ENCODE data around the gene RNF144B. TPM values are rescaled to one million over a fixed set of nuclear protein-coding genes. Genes with fewer than 3 reads are reported as not detected.
"Not testable (repeated sequence)": the region's sequence is repeated elsewhere in the genome, so short reads cannot be mapped to it uniquely, and the experiment has no call there.

RNF144B gene
- total RNA-seq, 2 donors from 2014 or later, result 4.2 to 4.4 TPM

DNA sequence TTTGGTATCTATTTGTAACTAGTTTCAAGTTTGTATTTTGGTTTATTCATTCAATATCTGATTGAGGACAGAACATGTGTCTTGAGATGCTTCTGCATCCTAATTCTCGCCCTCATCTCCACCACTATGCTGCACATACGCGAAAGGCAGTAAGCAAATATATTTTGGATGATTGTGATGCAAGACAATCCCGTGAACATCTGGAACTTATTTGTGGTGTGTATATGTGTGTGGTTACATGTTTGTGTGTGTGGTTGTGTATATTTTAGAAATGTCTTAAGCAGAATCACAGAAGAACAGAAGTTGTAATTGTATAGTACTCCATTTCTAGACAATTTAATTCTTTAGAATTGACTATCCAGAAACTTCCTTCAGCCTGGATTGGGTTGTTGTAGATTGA lies 35.1 kb upstream of the RNF144B start:
- no peak overlapping the region for H3K27ac ChIP-seq
- intact Hi-C loops (cut with DNase I), result no loop called here
- no peak overlapping the region for H3K9ac ChIP-seq (ENCODE audit: low read depth in 2 of 2, low read length in 2 of 2)
- H3K27me3 ChIP-seq, result no peaks in the 10 kb centered on the region
- H3K36me3 ChIP-seq, result no peaks in the 10 kb centered on the region
- no peak overlapping the region for H3K4me3 ChIP-seq
- no peak for TF ChIP-seq CTCF (IDR thresholded peaks at IDR 0.05)
- no peak for DNase-seq
- no peaks in the 10 kb centered on the region for H3K4me1 ChIP-seq
- H3K9me3 ChIP-seq, result no peaks in the 10 kb centered on the region

- Histone ChIP-seq H3K27me3 (no peaks in the 10 kb centered on the region), H3K27ac (no peak overlapping the region), H3K9me3 (no peaks in the 10 kb centered on the region), H3K9ac (ENCODE audit: low read depth in 2 of 2, low read length in 2 of 2) (no peak overlapping the region), H3K4me3 (no peak overlapping the region), H3K36me3 (no peaks in the 10 kb centered on the region), H3K4me1 (no peaks in the 10 kb centered on the region)
- intact Hi-C loops (cut with DNase I), result no loop called here
- TF ChIP-seq CTCF (IDR thresholded peaks at IDR 0.05), result no peak
- DNase-seq, result no peak
Measured at GRCh38 chr6:18352842-18353241, 34.3 kb upstream of the RNF144B start.

DNA sequence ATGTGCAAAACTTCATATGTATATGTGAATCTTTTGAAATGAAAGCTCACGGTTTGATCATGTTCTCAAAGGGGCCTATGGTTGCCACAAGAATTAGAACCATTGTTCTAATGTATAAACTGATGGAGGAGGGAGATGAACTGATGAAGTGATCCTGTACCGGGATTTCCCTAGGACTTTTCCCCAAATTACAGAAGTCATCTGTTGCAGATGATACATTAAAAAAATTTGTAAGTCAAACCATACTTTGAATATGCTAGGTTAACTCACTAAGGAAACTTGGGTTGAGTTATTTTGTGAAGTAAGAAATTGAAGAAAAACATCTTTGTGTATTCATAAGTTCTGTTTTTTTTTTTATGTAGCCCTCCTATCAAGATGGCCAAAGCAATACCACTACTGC lies 33.9 kb upstream of the RNF144B start:
- TF ChIP-seq CTCF (IDR thresholded peaks at IDR 0.05), result no peak
- H3K36me3 ChIP-seq, result no peaks in the 10 kb centered on the region
- no peaks in the 10 kb centered on the region for H3K27me3 ChIP-seq
- H3K9ac ChIP-seq (ENCODE audit: low read depth in 2 of 2, low read length in 2 of 2), result no peak overlapping the region
- no peak overlapping the region for H3K27ac ChIP-seq
- no peaks in the 10 kb centered on the region for H3K9me3 ChIP-seq
- no peak overlapping the region for H3K4me3 ChIP-seq
- no peak for DNase-seq
- no peaks in the 10 kb centered on the region for H3K4me1 ChIP-seq
- intact Hi-C loops (cut with DNase I), result no loop called here

DNA sequence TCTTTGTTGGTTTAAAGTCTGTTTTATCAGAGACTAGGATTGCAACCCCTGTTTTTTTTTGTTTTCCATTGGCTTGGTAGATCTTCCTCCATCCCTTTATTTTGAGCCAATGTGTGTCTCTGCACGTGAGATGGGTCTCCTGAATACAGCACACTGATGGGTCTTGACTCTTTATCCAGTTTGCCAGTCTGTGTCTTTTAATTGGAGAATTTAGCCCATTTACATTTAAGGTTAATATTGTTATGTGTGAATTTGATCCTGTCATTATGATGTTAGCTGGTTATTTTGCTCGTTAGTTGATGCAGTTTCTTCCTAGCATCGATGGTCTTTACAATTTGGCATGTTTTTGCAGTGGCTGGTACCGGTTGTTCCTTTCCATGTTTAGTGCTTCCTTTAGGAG lies 29.6 kb upstream of the RNF144B start:
- DNase-seq; H3K4me3 ChIP-seq; H3K4me1 ChIP-seq; H3K27me3 ChIP-seq; intact Hi-C loops (cut with DNase I); H3K36me3 ChIP-seq; H3K9ac ChIP-seq (ENCODE audit: low read depth in 2 of 2, low read length in 2 of 2); H3K27ac ChIP-seq; H3K9me3 ChIP-seq: not testable (repeated sequence)

DNA sequence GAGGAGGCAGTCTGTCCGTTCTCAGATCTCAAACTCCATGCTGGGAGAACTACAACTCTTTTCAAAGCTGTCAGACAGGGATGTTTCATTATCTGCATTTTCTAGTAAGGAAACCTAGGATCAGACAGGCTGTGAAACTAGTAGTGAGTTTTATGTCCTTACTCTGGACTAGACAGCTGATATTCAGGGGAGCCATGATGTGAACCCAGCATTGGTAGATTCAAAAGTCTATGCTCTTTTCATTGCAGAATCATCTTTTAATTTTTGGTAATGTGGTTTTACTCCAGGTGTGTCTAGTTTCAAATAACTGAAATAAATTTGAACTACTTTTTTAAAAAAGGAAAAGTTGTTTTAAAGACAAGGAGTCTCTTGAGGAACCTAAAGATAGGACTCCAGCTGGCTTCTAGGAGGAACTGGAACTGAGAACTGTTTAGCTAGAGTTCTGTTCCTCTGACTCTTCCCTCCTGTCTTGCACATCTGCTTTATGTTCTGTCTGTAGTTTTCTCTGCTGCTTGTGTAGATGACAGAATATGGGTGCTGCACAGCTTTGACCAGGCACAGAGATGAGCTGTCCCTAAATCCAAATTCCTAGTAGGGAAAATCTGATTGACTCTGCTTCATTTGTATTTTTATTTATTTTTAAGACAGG lies 27.8 kb upstream of the RNF144B start:
- TF ChIP-seq CTCF (IDR thresholded peaks at IDR 0.05), result no peak
- no peak overlapping the region for H3K4me3 ChIP-seq
- H3K27ac ChIP-seq, result no peak overlapping the region
- no peaks in the 10 kb centered on the region for H3K4me1 ChIP-seq
- no peak overlapping the region for H3K9ac ChIP-seq (ENCODE audit: low read depth in 2 of 2, low read length in 2 of 2)
- H3K9me3 ChIP-seq, result no peaks in the 10 kb centered on the region
- no peaks in the 10 kb centered on the region for H3K27me3 ChIP-seq
- intact Hi-C loops (cut with DNase I), result no loop called here
- no peaks in the 10 kb centered on the region for H3K36me3 ChIP-seq
- DNase-seq, result no peak

GRCh38 chr6:18360188-18360587 lies 27.0 kb upstream of the RNF144B start:
- Histone ChIP-seq H3K4me1 (no peaks in the 10 kb centered on the region), H3K27me3 (no peaks in the 10 kb centered on the region), H3K9ac (ENCODE audit: low read depth in 2 of 2, low read length in 2 of 2) (no peak overlapping the region), H3K36me3 (no peaks in the 10 kb centered on the region), H3K27ac (no peak overlapping the region), H3K9me3 (no peaks in the 10 kb centered on the region), H3K4me3 (no peak overlapping the region)
- DNase-seq, result no peak
- intact Hi-C loops (cut with DNase I), result no loop called here
- TF ChIP-seq CTCF (IDR thresholded peaks at IDR 0.05), result no peak

Measured in colonic mucosa (tissue), 4 donors.